Stomach (tissue), 4 donors: Measurements from ENCODE around the gene RPTOR.

Experiments
- POLR2A ChIP-seq, 4 donors: fragments of 450-650 bp; IDR thresholded peaks; one replicate each; pipeline ENCODE4 v1.6.1; 2016; ENCODE audit warnings: antibody characterized with exemption in 4 of 4, control low read depth in 2 of 4, mild to moderate bottlenecking in 1 of 4, moderate library complexity in 1 of 4
- POLR2AphosphoS5 ChIP-seq, 3 donors: sonication (generic); formaldehyde crosslinking; IDR thresholded peaks; one replicate each; pipeline ENCODE4 v1.6.1; 2016; ENCODE audit warnings: antibody characterized with exemption in 3 of 3
- TF ChIP-seq, protein P1 (sequence below), 7 experiments: fragments of 450-650 bp in 4 of 7; fragments of 200-600 bp in 3 of 7; sonication (generic) in 3 of 7; IDR thresholded peaks; one replicate each; pipeline ENCODE4 v1.5.1; 2016 to 2019; ENCODE audit warnings: antibody characterized with exemption in 7 of 7, control low read depth in 2 of 7, mild to moderate bottlenecking in 1 of 7

GRCh38 chr17:80981929-80982425 is 437.3 kb downstream of the RPTOR start:
- TF ChIP-seq POLR2A (IDR thresholded peaks at IDR 0.05) (no peak), POLR2AphosphoS5 (IDR thresholded peaks at IDR 0.05) (no peak)
- TF ChIP-seq, protein P1, sequence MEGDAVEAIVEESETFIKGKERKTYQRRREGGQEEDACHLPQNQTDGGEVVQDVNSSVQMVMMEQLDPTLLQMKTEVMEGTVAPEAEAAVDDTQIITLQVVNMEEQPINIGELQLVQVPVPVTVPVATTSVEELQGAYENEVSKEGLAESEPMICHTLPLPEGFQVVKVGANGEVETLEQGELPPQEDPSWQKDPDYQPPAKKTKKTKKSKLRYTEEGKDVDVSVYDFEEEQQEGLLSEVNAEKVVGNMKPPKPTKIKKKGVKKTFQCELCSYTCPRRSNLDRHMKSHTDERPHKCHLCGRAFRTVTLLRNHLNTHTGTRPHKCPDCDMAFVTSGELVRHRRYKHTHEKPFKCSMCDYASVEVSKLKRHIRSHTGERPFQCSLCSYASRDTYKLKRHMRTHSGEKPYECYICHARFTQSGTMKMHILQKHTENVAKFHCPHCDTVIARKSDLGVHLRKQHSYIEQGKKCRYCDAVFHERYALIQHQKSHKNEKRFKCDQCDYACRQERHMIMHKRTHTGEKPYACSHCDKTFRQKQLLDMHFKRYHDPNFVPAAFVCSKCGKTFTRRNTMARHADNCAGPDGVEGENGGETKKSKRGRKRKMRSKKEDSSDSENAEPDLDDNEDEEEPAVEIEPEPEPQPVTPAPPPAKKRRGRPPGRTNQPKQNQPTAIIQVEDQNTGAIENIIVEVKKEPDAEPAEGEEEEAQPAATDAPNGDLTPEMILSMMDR (IDR thresholded peaks at IDR 0.05), result no peak
